Fibroblast of upper back skin (primary cell): Measurements from ENCODE around the gene ARHGAP26.

Experiments
- DNase-seq: peaks from one replicate; pipeline ENCODE4 v3.0.0-alpha.2; 2013

ARHGAP26 gene

GRCh38 chr5:143268388-143268787 is 498.2 kb downstream of the ARHGAP26 start:
- no peak for DNase-seq

GRCh38 chr5:143271431-143271830 is 501.3 kb downstream of the ARHGAP26 start:
- no peak for DNase-seq

- DNase-seq, result no peak
Observed at GRCh38 chr5:143274952-143275351, 504.8 kb downstream of the ARHGAP26 start.

GRCh38 chr5:143275512-143276363 is 505.6 kb downstream of the ARHGAP26 start:
- no peak for DNase-seq

GRCh38 chr5:143277536-143277935 is 507.4 kb downstream of the ARHGAP26 start:
- DNase-seq, result no peak
